Skeletal muscle tissue (tissue), 4 donors: ENCODE measurements around the gene ZBTB7C. TPM values are rescaled to one million over a fixed set of nuclear protein-coding genes. Genes with fewer than 3 reads are reported as not detected.
A peak's percentile ranks its signal among the peaks of the same experiment; 100 is the strongest.

ENCODE experiments used
- H3K27ac ChIP-seq: one replicate; pipeline ENCODE4 v1.7.0; 2013; ENCODE audit warnings: mild to moderate bottlenecking, low read depth, low read length, inconsistent platforms
- H3K27me3 ChIP-seq, 3 donors: one replicate each; pipeline ENCODE4 v1.7.0; 2013; ENCODE audit warnings: low read length in 3 of 3; ENCODE audit not compliant: control insufficient read depth in 3 of 3, insufficient read depth in 3 of 3
- H3K36me3 ChIP-seq, 3 donors: one replicate each; pipeline ENCODE4 v1.7.0; 2013; ENCODE audit warnings: low read length in 3 of 3; ENCODE audit not compliant: control insufficient read depth in 3 of 3, insufficient read depth in 3 of 3
- H3K4me1 ChIP-seq, 3 donors: one replicate each; pipeline ENCODE4 v1.7.0; 2013; ENCODE audit warnings: low read length in 3 of 3, mild to moderate bottlenecking in 3 of 3; ENCODE audit not compliant: control insufficient read depth in 3 of 3, insufficient read depth in 3 of 3
- H3K4me3 ChIP-seq, 3 donors: one replicate each; pipeline ENCODE4 v1.7.0; 2013; ENCODE audit warnings: low read length in 3 of 3
- H3K9ac ChIP-seq, 3 donors: one replicate each; pipeline ENCODE4 v1.7.0; 2013; ENCODE audit warnings: low read length in 3 of 3, mild to moderate bottlenecking in 3 of 3, moderate library complexity in 2 of 3, low read depth in 1 of 3
- H3K9me3 ChIP-seq, 3 donors: one replicate each; pipeline ENCODE4 v1.7.0; 2013; ENCODE audit warnings: low read length in 3 of 3; ENCODE audit not compliant: control insufficient read depth in 3 of 3
- total RNA-seq: library from RNA; depleted of rRNA; stranded (reverse); fragments of >200 nt; gene quantifications from one replicate; pipeline ENCODE4 v1.2.3, GENCODE V29; 2014
- donor health status: Osteomylitis.

Gene ZBTB7C
- total RNA-seq, 1 donor from 2014 or later, result 2.6 TPM

DNA sequence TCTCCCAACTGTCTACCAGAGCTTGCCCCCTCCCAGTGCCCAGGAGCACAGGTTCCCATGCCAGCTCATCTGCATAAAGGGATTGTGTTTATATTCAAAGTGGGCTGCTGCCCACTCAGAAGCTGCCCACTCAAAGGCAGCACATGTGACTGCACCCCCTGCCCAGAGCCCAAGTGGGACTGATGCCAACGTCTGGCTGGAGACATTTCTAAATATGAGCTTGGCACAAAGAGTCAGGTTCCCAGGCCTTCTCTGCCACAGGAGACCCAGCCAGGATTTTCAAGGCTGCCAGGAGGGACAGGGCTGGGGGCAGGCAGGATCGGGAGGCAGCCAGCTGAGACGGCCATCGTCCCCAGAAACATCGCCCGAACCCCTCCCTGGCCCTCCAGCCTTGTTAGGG, 67.1 kb downstream of the ZBTB7C start:
- Histone ChIP-seq H3K27ac (no peak overlapping the region), H3K4me3 (peak overlapping the region in 1 of 3 donors; percentile 20)

DNA sequence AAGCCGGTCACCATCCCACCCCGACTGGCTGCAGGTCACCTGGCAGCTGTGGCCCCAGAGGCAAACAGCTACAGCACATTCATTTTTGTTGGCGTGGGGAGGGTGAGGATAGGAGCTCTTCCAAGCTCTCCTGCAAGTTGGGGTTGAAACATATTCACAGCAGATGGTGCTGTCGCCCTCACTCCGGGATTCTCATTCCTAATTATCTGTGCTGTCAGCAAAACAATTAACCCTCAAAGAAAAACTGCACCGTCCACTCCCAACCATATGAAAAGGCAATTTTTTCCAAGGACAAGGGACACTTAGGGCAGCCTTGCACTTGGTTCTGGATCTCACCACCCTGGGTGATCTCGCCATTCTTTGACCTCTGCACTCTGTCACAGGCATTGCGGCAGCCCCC, 68.6 kb downstream of the ZBTB7C start:
- H3K36me3 ChIP-seq, result no peaks in the 10 kb centered on the region
- H3K27ac ChIP-seq, result no peak overlapping the region
- H3K4me3 ChIP-seq, result no peak overlapping the region
- H3K9ac ChIP-seq, result no peak overlapping the region
- peaks cover 11 to 27% (median 19%) of the 10 kb centered on the region in 3 donors for H3K4me1 ChIP-seq
- H3K9me3 ChIP-seq, result no peaks in the 10 kb centered on the region
- no peaks in the 10 kb centered on the region for H3K27me3 ChIP-seq

More for the DNA sequence above, 67.1 kb downstream of the ZBTB7C start:
- Histone ChIP-seq H3K9ac (peak overlapping the region in 1 of 3 donors; percentile 23), H3K27me3 (no peaks in the 10 kb centered on the region), H3K36me3 (no peaks in the 10 kb centered on the region), H3K9me3 (no peaks in the 10 kb centered on the region), H3K4me1 (peaks cover 11 to 25% (median 14%) of the 10 kb centered on the region in 3 donors)

DNA sequence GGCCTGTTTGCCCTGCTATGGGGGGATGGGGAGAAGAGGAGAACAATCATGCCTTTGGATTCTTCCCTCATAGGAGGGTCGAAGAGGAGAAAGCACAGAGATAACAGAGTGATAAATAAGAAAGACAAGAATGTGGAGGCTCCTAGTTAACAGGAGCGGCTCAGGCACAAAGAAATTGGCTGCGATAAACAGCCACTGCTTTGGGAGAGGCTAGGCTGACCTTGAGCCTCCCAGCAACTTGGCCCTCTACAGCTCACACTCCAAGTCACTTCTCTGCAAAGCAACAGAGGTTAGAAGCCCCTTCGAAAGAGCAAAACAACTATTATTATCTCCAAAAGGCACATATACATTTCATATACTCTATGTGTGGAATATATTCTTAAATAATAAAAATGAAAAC, 69.5 kb downstream of the ZBTB7C start:
- peaks cover 11 to 27% (median 16%) of the 10 kb centered on the region in 3 donors for H3K4me1 ChIP-seq
- no peak overlapping the region for H3K9ac ChIP-seq
- no peak overlapping the region for H3K27ac ChIP-seq
- H3K4me3 ChIP-seq, result no peak overlapping the region
- no peaks in the 10 kb centered on the region for H3K36me3 ChIP-seq
- no peaks in the 10 kb centered on the region for H3K27me3 ChIP-seq
- H3K9me3 ChIP-seq, result no peaks in the 10 kb centered on the region

DNA sequence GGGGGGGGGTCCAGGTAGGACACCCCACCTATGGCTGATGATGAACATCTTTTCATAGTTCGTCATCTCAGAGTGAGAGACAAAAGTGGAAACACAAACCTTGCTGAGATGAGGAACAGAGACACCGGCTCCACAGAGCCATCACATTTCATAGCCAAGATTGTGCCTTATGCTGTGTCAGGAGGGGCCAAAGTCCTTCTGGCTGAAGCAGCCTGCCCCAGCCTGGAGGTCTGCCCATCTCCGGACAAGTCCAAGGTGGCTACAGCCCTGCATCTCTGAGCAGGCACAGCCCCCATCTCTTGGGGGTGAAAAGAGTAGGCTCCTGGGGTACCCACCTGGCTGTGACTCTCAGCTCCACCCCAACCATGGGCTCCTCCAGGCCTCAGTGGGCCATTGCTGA, 70.3 kb downstream of the ZBTB7C start:
- no peaks in the 10 kb centered on the region for H3K36me3 ChIP-seq
- no peaks in the 10 kb centered on the region for H3K9me3 ChIP-seq
- no peak overlapping the region for H3K4me3 ChIP-seq
- H3K27me3 ChIP-seq, result no peaks in the 10 kb centered on the region
- no peak overlapping the region for H3K27ac ChIP-seq
- H3K4me1 ChIP-seq, result peaks cover 11 to 27% (median 16%) of the 10 kb centered on the region in 3 donors
- H3K9ac ChIP-seq, result no peak overlapping the region

DNA sequence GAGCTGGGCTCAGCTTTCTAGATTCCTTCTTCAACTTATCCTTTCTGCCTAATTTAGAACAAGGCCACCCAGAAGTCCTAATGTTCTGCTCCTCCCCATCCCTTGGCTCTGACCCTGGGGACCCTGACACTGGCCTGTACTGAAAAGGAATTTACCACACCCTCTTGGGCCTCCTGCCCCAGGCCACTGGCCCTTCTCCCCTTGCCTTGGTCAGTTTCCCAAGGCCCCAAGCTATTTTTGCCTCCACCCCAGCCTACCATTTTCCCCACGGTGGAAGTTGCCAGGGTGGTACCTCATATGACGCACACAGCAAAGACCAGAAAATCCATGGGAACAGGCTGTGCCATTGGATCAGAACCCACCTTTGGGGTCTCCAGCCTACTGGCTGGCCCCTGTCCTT, 72.1 kb downstream of the ZBTB7C start:
- Histone ChIP-seq H3K36me3 (no peaks in the 10 kb centered on the region), H3K4me3 (no peak overlapping the region), H3K9ac (no peak overlapping the region), H3K27ac (no peak overlapping the region), H3K9me3 (no peaks in the 10 kb centered on the region), H3K4me1 (peaks cover 3 to 16% (median 8%) of the 10 kb centered on the region in 3 donors), H3K27me3 (no peaks in the 10 kb centered on the region)

DNA sequence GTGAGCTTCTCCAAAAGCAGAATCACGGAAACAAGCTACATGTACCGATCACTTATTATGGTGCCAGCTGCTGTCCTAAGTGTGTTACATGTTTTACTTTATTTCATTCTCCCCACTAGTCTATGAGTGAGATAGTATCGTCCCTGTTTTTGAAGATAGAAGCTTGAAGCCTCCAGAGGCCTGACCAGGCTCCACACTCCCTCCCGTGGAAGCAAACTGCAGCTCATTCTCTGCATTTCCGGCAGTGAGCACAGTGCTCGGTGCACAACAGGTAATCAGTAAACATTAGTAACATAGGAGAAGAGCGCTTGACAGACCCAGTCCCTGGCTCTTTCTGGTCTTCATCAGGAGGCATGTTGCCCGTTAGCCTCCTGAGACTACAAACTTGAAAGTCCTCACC, 72.9 kb downstream of the ZBTB7C start:
- no peak overlapping the region for H3K9ac ChIP-seq
- no peaks in the 10 kb centered on the region for H3K36me3 ChIP-seq
- H3K27me3 ChIP-seq, result no peaks in the 10 kb centered on the region
- peaks cover 2 to 12% (median 8%) of the 10 kb centered on the region in 3 donors for H3K4me1 ChIP-seq
- no peak overlapping the region for H3K27ac ChIP-seq
- H3K9me3 ChIP-seq, result no peaks in the 10 kb centered on the region
- no peak overlapping the region for H3K4me3 ChIP-seq

DNA sequence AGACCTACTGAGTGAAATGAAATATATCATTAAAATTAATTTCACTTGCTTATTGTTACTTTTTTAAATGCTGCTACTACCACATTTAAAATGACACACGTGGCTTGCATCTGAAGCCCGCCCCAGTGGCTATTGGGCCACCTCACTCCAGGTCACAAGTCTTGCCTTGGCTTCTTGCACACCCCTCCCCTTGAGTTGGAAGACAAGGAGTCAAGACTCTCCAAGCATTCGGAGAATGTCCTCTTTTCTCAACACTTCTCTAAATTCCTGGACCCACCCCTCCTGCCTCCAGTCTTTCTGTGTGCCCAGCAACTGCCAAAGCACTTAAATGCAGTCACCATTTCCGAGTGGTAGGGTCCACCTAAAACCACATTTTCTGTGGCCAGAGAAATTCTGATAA, 73.4 kb downstream of the ZBTB7C start:
- Histone ChIP-seq H3K27me3 (no peaks in the 10 kb centered on the region), H3K36me3 (no peaks in the 10 kb centered on the region)

DNA sequence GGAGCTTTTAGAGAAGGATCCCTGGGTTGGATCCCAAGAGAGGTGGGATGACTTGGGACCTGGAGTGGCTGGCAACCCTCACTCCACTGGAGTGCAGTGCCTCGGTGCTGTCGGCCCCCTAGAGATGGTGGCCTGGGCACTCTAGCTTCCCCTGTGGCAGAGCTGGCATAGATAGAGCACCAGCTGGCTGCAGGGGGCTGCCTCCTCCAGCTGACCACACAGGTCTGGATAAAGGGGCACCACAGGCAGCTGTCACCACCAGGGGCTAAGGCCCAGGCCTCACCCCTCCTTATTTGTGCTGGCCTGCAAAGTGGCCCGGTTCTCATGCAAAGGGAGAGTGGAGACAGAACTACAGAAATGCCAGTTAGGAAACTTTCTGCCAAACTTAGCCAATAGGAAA, 74.3 kb downstream of the ZBTB7C start:
- Histone ChIP-seq H3K4me1 (peaks cover 2 to 9% (median 8%) of the 10 kb centered on the region in 3 donors), H3K36me3 (no peaks in the 10 kb centered on the region), H3K4me3 (no peak overlapping the region), H3K9ac (no peak overlapping the region), H3K9me3 (no peaks in the 10 kb centered on the region), H3K27me3 (no peaks in the 10 kb centered on the region), H3K27ac (no peak overlapping the region)

More for the DNA sequence above, 73.4 kb downstream of the ZBTB7C start:
- H3K4me1 ChIP-seq, result peaks cover 2 to 9% (median 8%) of the 10 kb centered on the region in 3 donors
- no peak overlapping the region for H3K9ac ChIP-seq
- no peak overlapping the region for H3K4me3 ChIP-seq
- no peaks in the 10 kb centered on the region for H3K9me3 ChIP-seq
- H3K27ac ChIP-seq, result no peak overlapping the region

DNA sequence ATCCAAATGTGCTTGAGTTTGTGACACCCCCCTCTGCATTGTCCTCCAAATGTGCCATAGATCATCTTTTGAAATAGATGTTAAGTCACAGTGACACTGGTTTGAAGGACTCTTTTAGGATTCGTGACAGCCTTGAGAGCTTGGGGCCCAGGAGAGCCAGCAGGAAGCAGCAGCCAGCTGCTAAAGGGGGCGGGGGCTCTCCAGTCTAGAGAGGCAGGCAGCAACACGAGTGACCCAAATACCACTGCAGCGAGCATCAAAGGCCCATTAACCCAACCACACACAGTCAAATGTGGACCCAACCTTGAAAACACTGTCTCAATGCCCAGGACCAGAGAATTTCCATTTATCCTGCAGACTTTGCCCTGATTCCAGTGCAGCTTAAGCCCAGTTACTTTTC, 75.6 kb downstream of the ZBTB7C start:
- Histone ChIP-seq H3K9ac (no peak overlapping the region), H3K4me1 (peaks cover 2 to 9% (median 8%) of the 10 kb centered on the region in 3 donors), H3K27ac (no peak overlapping the region), H3K36me3 (no peaks in the 10 kb centered on the region), H3K9me3 (no peaks in the 10 kb centered on the region), H3K4me3 (no peak overlapping the region), H3K27me3 (no peaks in the 10 kb centered on the region)

DNA sequence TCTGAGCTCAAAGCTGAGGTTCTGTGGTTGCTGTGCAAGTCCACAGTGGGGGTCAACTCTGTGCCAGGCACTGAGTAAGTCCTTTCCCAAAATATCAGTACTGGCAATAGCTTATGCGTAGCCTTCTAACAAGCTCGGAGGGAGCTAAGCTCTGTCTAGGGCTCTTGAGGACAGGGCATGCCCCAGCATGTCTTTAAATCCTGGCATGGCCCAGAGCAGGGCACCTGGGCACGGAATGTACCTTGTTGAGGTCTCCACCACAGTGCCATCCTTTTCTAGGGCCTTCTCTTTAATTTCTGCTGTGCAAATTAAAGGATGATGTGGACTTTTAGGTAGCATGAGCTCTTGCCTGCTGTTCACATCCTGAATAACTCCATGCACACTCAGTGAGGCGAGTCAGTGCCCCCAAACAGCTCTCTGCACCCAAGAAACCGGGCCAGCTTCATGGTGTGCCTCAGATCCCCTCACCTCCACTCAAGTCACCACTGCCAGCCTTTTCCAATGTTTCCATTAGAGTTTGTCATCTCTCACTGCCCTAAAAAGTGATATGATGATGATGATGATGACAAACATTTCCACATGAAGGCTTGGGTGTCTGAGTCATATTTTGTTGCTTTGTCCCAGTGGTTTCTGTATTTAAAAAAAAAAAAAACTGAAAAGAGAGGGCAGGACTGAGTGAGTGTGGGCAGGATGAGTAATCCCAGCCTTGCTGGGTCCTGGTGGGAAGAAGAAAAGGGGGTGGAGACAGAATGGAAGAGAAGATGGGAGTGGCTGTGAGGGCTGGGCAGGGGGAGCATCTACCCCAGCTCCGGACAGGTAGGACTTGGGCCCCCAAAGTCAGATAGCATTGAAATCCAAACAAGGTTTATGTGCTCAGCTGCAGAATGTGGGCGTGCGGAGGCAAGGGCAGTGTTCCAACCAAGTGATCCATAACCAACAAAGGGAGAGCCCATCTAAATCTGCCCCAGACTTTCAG, 78.9 kb downstream of the ZBTB7C start:
- Histone ChIP-seq H3K27ac (no peak overlapping the region), H3K9me3 (no peaks in the 10 kb centered on the region), H3K27me3 (no peaks in the 10 kb centered on the region), H3K9ac (no peak overlapping the region), H3K4me1 (no peaks in the 10 kb centered on the region), H3K36me3 (no peaks in the 10 kb centered on the region), H3K4me3 (no peak overlapping the region)
